ENCODE results near the gene MUC5B. TPM values are rescaled to one million over a fixed set of nuclear protein-coding genes. Genes with fewer than 3 reads are reported as not detected.
A peak's percentile ranks its signal among the peaks of the same experiment; 100 is the strongest.

MUC5B gene
- total RNA-seq, 1 experiment from 2014 or later = 3.4 TPM

- H3K4me3 Mint-ChIP-seq (ENCODE audit: low read depth, unreplicated experiment) = no peak overlapping the region
Observed at GRCh38 chr11:1201395-1202153, 21.3 kb upstream of the MUC5B start.

DNA sequence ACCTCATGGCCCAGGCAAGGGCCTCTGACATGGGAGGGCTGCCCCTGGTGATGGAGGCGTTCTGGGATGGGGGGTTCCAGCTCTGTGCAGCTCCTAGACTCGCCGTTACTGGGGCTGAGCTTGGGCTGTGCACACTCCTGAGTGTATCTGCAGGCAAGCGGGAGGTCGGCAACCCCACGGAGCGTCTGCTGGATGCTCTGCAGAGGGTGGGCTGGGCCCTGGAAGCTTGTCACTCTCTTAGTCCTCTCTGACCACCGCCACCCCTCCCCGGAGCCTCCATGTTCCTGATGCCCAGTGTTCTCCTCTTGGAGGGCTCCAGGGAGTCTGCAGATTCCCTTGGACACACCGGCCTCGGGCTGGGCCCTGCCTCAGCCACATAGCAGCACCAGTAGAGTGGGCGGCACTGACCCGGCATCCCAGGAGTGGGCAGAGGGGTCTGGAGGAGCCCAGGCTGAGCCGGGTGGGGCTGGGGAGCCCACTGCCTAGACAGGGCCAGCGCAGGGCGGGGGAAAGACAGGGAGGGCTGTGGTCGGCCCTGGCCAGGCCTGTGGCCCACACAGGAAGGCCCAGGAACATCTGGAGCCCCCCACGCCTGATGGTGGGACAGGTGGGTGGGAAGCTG is 20.6 kb upstream of the MUC5B start:
- DNase-seq = no peak

More at GRCh38 chr11:1201395-1202153, 21.3 kb upstream of the MUC5B start:
- H3K9me3 Mint-ChIP-seq (ENCODE audit: low read depth, unreplicated experiment) = no peaks in the 10 kb centered on the region
- no peaks in the 10 kb centered on the region for H3K27me3 Mint-ChIP-seq (ENCODE audit: unreplicated experiment)
- DNase-seq = no peak
- H3K36me3 Mint-ChIP-seq (ENCODE audit: insufficient read depth, unreplicated experiment) = no peaks in the 10 kb centered on the region
- intact Hi-C loops (cut with micrococcal nuclease; ENCODE audit: unreplicated experiment) = loop anchor here (5.0 to 10.0 kb wide), 2 partner anchors 36 to 87 kb away; no protein-coding TSS in a partner anchor
- CTCF ChIA-PET = no interaction called here
- H3K27ac Mint-ChIP-seq (ENCODE audit: unreplicated experiment) = no peak overlapping the region
- BruUV-seq (replicated peaks) = no TSS peak
- TF ChIP-seq CTCF (IDR thresholded peaks at IDR 0.05; ENCODE audit: unreplicated experiment) = no peak
- peaks cover 14% of the 10 kb centered on the region for H3K4me1 Mint-ChIP-seq (ENCODE audit: low read depth, unreplicated experiment)

DNA sequence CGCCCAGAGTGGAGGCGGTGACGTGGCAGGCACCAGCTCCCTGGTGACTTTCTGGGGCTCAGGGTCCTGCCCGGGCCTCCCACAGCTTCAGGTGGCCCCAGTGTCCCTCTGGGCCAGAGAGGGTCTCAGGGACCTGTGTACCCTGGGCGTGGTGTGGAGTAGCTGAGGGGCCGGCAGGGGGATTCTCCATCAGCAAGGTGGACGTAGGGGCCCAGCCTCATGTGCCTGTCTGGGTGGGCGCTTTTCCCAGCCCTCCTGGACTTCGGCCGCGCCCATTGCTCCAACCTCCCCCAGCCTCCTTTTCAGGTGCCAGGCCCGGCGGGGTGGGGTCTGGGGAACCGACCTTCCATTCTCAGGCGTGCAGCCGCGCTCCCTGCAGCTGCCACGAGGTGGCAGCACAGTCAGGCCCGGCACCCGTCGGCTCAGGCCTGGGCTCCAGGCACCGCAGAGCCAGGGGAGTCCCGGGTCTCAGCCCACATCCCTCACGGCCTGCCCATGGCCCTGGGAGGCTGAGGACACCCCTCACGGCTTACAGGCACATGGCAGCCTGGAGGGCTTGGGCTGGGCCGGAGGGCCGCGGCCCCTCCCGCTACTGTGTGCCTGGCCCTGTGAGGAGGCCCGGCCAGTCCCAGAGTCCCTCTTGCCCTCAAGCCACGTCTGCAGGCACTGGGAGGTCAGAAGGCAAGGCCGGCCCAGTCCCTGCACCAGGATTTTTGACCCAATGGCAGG is 19.9 kb upstream of the MUC5B start:
- peak; percentile 84 for DNase-seq
- CTCF ChIA-PET = interaction anchor here (0.6 to 0.8 kb wide), 4 partner anchors 30 to 396 kb away, joined by 3 to 5 read pairs (median 4); no protein-coding TSS in a partner anchor
- Mint-ChIP-seq H3K36me3 (ENCODE audit: insufficient read depth, unreplicated experiment) (no peaks in the 10 kb centered on the region), H3K27me3 (ENCODE audit: unreplicated experiment) (no peaks in the 10 kb centered on the region), H3K4me1 (ENCODE audit: low read depth, unreplicated experiment) (peaks cover 14% of the 10 kb centered on the region), H3K4me3 (ENCODE audit: low read depth, unreplicated experiment) (no peak overlapping the region), H3K27ac (ENCODE audit: unreplicated experiment) (no peak overlapping the region), H3K9me3 (ENCODE audit: low read depth, unreplicated experiment) (no peaks in the 10 kb centered on the region)
- BruUV-seq (replicated peaks) = no TSS peak
- TF ChIP-seq CTCF (IDR thresholded peaks at IDR 0.05; ENCODE audit: unreplicated experiment) = peak; percentile 81
- intact Hi-C loops (cut with micrococcal nuclease; ENCODE audit: unreplicated experiment) = loop anchor here (5.0 to 10.0 kb wide), 2 partner anchors 34 to 88 kb away; no protein-coding TSS in a partner anchor

More for the DNA sequence above, 20.6 kb upstream of the MUC5B start:
- BruUV-seq (replicated peaks) = no TSS peak
- H3K36me3 Mint-ChIP-seq (ENCODE audit: insufficient read depth, unreplicated experiment) = no peaks in the 10 kb centered on the region
- H3K4me3 Mint-ChIP-seq (ENCODE audit: low read depth, unreplicated experiment) = no peak overlapping the region
- H3K27me3 Mint-ChIP-seq (ENCODE audit: unreplicated experiment) = no peaks in the 10 kb centered on the region
- peaks cover 14% of the 10 kb centered on the region for H3K4me1 Mint-ChIP-seq (ENCODE audit: low read depth, unreplicated experiment)
- TF ChIP-seq CTCF (IDR thresholded peaks at IDR 0.05; ENCODE audit: unreplicated experiment) = no peak
- H3K9me3 Mint-ChIP-seq (ENCODE audit: low read depth, unreplicated experiment) = no peaks in the 10 kb centered on the region
- intact Hi-C loops (cut with micrococcal nuclease; ENCODE audit: unreplicated experiment) = loop anchor here (5.0 to 10.0 kb wide), 2 partner anchors 35 to 87 kb away; no protein-coding TSS in a partner anchor
- no peak overlapping the region for H3K27ac Mint-ChIP-seq (ENCODE audit: unreplicated experiment)
- CTCF ChIA-PET = interaction anchor here (0.8 kb wide), 3 partner anchors 31 to 356 kb away, joined by 3 to 4 read pairs (median 3); no protein-coding TSS in a partner anchor
